ENCODE results near the gene HIC1. TPM values are rescaled to one million over a fixed set of nuclear protein-coding genes. Genes with fewer than 3 reads are reported as not detected.

HIC1 gene
- total and polyA plus RNA-seq, 4 donors, result 0.44 to 4.8 (median 3.7) TPM

- no peaks in the 10 kb centered on the region for H3K36me3 ChIP-seq (ENCODE audit: control insufficient read depth in 4 of 4, insufficient read depth in 3 of 4, low read depth in 1 of 4, low read length in 3 of 4)
- peak overlapping the region; percentile 46 to 74 for H3K9ac ChIP-seq (ENCODE audit: low read depth in 1 of 2, low read length in 2 of 2)
- H3K4me3 ChIP-seq (ENCODE audit: low read depth in 1 of 3, low read length in 3 of 3), result peak overlapping the region; percentile 36 to 77 (median 69)
- DNase-seq (ENCODE audit: low spot score), result peak; percentile 91
- TF ChIP-seq MAX (IDR thresholded peaks at IDR 0.05), result no peak
- no peak for TF ChIP-seq HNF4G (IDR thresholded peaks at IDR 0.05)
- no peak for TF ChIP-seq HNF4A (conservative IDR thresholded peaks at IDR 0.05)
- TF ChIP-seq ATF3 (IDR thresholded peaks at IDR 0.05), result no peak
- TF ChIP-seq TAF1 (conservative IDR thresholded peaks at IDR 0.05), result no peak
- TF ChIP-seq GABPA (IDR thresholded peaks at IDR 0.05 in 1 of 2, conservative IDR thresholded peaks at IDR 0.05 in 1 of 2), result no peak
- TF ChIP-seq FOXA1 (IDR thresholded peaks at IDR 0.05), result no peak
- no peak for TF ChIP-seq RAD21 (IDR thresholded peaks at IDR 0.05)
- peak; percentile 96 for TF ChIP-seq REST (IDR thresholded peaks at IDR 0.05)
- no peak for TF ChIP-seq YY1 (IDR thresholded peaks at IDR 0.05)
- TF ChIP-seq EGR1 (IDR thresholded peaks at IDR 0.05; ENCODE audit: low read depth in 2 of 2), result peak in 1 of 2 donors; percentile 81
- no peak for TF ChIP-seq JUND (IDR thresholded peaks at IDR 0.05)
- WGBS, result 3% methylated on average over 104 of the region's 104 CpGs
- peaks cover 0 to 2% (median 0%) of the 10 kb centered on the region in 4 donors for H3K27me3 ChIP-seq (ENCODE audit: control insufficient read depth in 4 of 4, insufficient read depth in 4 of 4, low read length in 3 of 4)
- H3K27ac ChIP-seq (ENCODE audit: low read depth in 1 of 2, low read length in 2 of 2), result no peak overlapping the region
- H3K9me3 ChIP-seq (ENCODE audit: control insufficient read depth in 4 of 4, low read length in 3 of 4), result no peaks in the 10 kb centered on the region
- peaks cover 4 to 17% (median 13%) of the 10 kb centered on the region in 4 donors for H3K4me1 ChIP-seq (ENCODE audit: control insufficient read depth in 4 of 4, insufficient read depth in 4 of 4, low read length in 3 of 4)
Measured at GRCh38 chr17:2049333-2050299, 5.3 kb upstream of the HIC1 start.

GRCh38 chr17:2050300-2051060 is 4.4 kb upstream of the HIC1 start:
- WGBS, result 1% methylated on average over 88 of the region's 88 CpGs
- Histone ChIP-seq H3K4me3 (ENCODE audit: low read depth in 1 of 3, low read length in 3 of 3) (peak overlapping the region in 2 of 3 donors; percentile 32 to 77), H3K9me3 (ENCODE audit: control insufficient read depth in 4 of 4, low read length in 3 of 4) (no peaks in the 10 kb centered on the region), H3K27me3 (ENCODE audit: control insufficient read depth in 4 of 4, insufficient read depth in 4 of 4, low read length in 3 of 4) (peaks cover 0 to 2% (median 0%) of the 10 kb centered on the region in 4 donors), H3K27ac (ENCODE audit: low read depth in 1 of 2, low read length in 2 of 2) (no peak overlapping the region), H3K36me3 (ENCODE audit: control insufficient read depth in 4 of 4, insufficient read depth in 3 of 4, low read depth in 1 of 4, low read length in 3 of 4) (no peaks in the 10 kb centered on the region), H3K4me1 (ENCODE audit: control insufficient read depth in 4 of 4, insufficient read depth in 4 of 4, low read length in 3 of 4) (peaks cover 8 to 23% (median 19%) of the 10 kb centered on the region in 4 donors), H3K9ac (ENCODE audit: low read depth in 1 of 2, low read length in 2 of 2) (no peak overlapping the region)
- TF ChIP-seq REST (IDR thresholded peaks at IDR 0.05) (peak; percentile 93), HNF4A (conservative IDR thresholded peaks at IDR 0.05) (no peak), TAF1 (conservative IDR thresholded peaks at IDR 0.05) (no peak), RAD21 (IDR thresholded peaks at IDR 0.05) (no peak), MAX (IDR thresholded peaks at IDR 0.05) (no peak), GABPA (IDR thresholded peaks at IDR 0.05 in 1 of 2, conservative IDR thresholded peaks at IDR 0.05 in 1 of 2) (peak in 1 of 2 donors; percentile 67), HNF4G (IDR thresholded peaks at IDR 0.05) (no peak), RXRA (IDR thresholded peaks at IDR 0.05) (no peak), YY1 (IDR thresholded peaks at IDR 0.05) (no peak), CTCF (IDR thresholded peaks at IDR 0.05; ENCODE audit: low read depth, low read length, missing input control) (no peak), ATF3 (IDR thresholded peaks at IDR 0.05) (no peak)
- peak; percentile 70 for DNase-seq (ENCODE audit: low spot score)

Data from liver (tissue), 9 donors.